GM19193 (cell line): ENCODE results near the gene DUSP18.

Experiments used
- POLR2A ChIP-seq: IDR thresholded peaks from 4 replicates; pipeline ENCODE4 v1.6.1; 2011; ENCODE audit not compliant: insufficient read depth, insufficient read length; ENCODE audit errors: extremely low read depth

DUSP18 gene

DNA sequence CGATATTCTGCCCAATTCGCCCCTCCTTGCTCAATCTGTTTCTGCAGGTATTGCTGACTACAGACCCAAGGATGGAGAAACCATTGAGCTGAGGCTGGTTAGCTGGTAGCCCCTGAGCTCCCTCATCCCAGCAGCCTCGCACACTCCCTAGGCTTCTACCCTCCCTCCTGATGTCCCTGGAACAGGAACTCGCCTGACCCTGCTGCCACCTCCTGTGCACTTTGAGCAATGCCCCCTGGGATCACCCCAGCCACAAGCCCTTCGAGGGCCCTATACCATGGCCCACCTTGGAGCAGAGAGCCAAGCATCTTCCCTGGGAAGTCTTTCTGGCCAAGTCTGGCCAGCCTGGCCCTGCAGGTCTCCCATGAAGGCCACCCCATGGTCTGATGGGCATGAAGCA lies 41.3 kb downstream of the DUSP18 start:
- TF ChIP-seq POLR2A: no peak

DNA sequence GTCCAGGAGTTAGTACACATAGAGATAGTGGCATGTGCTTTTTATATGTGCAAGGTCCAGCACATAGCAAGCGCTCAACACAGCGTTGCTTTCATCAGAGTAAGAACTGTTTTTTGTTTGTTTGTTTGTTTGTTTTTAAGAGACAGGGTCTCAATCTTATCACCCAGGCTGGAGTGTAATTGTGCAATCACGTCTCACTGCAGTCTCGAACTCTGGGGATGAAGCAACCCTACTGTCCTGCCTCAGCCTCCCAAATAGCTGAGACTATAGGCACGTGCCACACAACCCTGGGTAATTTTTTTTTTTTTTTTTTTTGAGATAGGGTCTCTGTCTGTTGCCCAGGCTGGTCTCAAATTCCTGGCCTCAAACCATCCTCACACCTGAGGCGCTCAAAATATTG lies 49.9 kb downstream of the DUSP18 start:
- no peak for TF ChIP-seq POLR2A

DNA sequence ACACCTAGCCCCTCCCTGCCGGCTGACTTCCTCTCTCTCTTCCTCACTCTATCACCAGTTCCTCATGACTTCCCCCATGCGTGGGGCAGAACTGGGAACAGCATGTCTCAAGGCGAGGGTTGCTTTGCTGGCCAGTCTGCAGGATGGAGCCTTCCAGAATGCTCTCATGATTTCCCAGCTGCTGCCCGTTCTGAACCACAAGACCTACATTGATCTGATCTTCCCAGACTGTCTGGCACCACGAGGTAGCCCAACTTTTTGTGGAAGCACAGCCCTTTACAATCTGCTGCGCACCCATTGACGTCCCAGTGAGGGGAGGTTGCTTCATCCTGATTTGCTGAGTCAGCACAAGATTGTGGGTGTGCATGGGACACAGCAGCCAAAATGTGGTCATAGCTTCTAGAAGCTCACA lies 52.1 kb downstream of the DUSP18 start:
- TF ChIP-seq POLR2A: no peak

DNA sequence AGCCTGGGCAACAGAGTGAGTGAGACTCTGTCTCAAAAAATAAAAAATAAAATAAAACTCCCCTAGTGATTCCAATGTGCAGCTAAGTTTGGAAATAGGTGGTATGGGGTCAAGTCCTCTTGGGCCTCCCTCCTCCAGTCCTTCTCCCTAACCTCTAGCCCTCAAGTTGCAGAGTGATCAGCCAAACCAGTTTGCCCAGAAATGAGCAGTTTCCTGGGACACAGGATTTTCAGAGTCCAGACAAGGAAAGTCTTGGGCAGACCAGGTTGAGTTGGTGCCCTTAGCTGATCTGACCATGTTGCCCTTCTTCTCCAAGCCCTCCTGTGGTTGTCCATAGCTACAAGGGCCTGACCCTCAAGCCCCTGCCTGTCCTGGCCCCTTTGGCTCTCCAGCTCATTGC lies 52.8 kb downstream of the DUSP18 start:
- TF ChIP-seq POLR2A: no peak

DNA sequence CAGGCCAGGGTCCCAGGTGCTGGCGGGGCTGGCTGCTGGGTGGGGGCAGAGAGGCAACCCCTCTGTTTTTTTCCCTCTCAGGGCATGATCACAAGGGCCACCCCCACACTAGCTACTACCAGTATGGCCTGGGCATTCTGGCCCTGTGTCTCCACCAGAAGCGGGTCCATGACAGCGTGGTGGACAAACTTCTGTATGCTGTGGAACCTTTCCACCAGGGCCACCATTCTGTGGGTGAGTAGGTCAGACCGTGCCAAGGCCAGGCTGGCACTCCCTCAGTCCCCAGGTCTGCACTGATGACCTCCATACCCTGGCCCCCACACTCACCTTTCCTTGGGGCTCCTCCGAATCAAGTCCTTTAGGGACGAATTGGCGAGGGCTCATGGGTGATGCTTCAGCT lies 53.4 kb downstream of the DUSP18 start:
- TF ChIP-seq POLR2A: no peak

DNA sequence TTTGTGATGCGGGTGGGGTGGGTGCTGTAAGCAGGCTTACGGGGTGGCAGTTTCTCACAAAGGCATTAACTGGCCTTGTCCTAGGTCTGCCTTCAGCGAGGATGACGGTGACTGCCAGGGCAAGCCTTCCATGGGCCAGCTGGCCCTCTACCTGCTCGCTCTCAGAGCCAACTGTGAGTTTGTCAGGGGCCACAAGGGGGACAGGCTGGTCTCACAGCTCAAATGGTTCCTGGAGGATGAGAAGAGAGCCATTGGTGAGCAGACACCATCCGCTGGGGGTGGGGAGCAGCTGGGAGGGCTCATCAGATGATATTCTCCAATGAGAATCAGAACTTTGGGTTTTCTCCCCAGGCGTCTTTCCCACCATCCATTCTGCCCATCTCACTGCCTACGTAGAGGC lies 54.9 kb downstream of the DUSP18 start:
- TF ChIP-seq POLR2A: no peak
